OCI-LY3 (cell line): ENCODE measurements around the gene STAT4.

ENCODE experiments used
- EZH2phosphoT487 ChIP-seq: fragments of 200-600 bp; shearing (Covaris generic); IDR thresholded peaks from 2 replicates; pipeline ENCODE4 v1.6.1; 2018; ENCODE audit warnings: antibody characterized with exemption, mixed run types, low read depth
- TF ChIP-seq, protein P1 (sequence below): fragments of 200-600, 300-600 bp; sonication (generic); IDR thresholded peaks from 2 replicates; pipeline ENCODE4 v1.5.1; 2014; ENCODE audit warnings: antibody characterized with exemption, low read length, low read depth

DNA sequence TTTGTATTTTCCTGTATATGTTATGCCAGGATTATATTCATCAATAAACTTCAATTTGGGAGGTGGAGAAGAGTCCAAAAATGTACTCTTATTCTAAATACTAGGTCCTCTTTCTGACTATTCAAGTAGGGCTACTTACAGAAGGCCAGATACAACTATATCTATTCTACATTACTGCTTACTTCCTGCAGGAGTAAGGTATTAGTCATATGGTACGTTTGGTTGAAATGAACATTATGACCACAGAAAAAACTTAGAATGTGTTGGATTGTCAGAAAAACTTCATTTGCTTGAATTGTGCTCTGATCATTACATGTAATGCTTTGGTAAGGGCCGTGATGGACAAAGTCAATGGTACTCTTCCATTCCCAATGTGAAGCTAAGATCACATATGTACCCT is 35.0 kb downstream of the STAT4 start:
- TF ChIP-seq, protein P1, sequence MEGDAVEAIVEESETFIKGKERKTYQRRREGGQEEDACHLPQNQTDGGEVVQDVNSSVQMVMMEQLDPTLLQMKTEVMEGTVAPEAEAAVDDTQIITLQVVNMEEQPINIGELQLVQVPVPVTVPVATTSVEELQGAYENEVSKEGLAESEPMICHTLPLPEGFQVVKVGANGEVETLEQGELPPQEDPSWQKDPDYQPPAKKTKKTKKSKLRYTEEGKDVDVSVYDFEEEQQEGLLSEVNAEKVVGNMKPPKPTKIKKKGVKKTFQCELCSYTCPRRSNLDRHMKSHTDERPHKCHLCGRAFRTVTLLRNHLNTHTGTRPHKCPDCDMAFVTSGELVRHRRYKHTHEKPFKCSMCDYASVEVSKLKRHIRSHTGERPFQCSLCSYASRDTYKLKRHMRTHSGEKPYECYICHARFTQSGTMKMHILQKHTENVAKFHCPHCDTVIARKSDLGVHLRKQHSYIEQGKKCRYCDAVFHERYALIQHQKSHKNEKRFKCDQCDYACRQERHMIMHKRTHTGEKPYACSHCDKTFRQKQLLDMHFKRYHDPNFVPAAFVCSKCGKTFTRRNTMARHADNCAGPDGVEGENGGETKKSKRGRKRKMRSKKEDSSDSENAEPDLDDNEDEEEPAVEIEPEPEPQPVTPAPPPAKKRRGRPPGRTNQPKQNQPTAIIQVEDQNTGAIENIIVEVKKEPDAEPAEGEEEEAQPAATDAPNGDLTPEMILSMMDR = no peak
- no peak for TF ChIP-seq EZH2phosphoT487
